SK-N-SH (cell line): ENCODE results near the gene IKZF2.

Experiments
- EP300 ChIP-seq, 2 experiments: IDR thresholded peaks; 2 replicates each; pipeline versions ENCODE4 v1.4.0 to v1.6.1; 2012; ENCODE audit warnings: borderline replicate concordance in 1 of 2, low read depth in 1 of 2, low read length in 1 of 2
- JUND ChIP-seq: IDR thresholded peaks from 2 replicates; pipeline ENCODE4 v1.4.0; 2012
- POLR2AphosphoS5 ChIP-seq: IDR thresholded peaks from 2 replicates; pipeline ENCODE4 v1.6.1; 2012; ENCODE audit warnings: low read depth, low read length
- RAD21 ChIP-seq: IDR thresholded peaks from 2 replicates; pipeline ENCODE4 v1.6.1; 2012; ENCODE audit warnings: mild to moderate bottlenecking, low read length
- RCOR1 ChIP-seq: fragments of 150-350 bp; IDR thresholded peaks from 2 replicates; pipeline ENCODE4 v1.6.1; 2017; ENCODE audit warnings: antibody characterized with exemption, low read length
- RFX5 ChIP-seq: IDR thresholded peaks from 2 replicates; pipeline ENCODE4 v1.6.1; 2012; ENCODE audit warnings: mild to moderate bottlenecking, improper control_type of control experiment, low read length
- SIN3A ChIP-seq: IDR thresholded peaks from 2 replicates; pipeline ENCODE4 v1.6.1; 2012; ENCODE audit warnings: low read depth, mild to moderate bottlenecking, low read length, moderate library complexity, borderline replicate concordance
- TAF1 ChIP-seq: IDR thresholded peaks from 2 replicates; pipeline ENCODE4 v1.6.1; 2012; ENCODE audit warnings: low read depth, mild to moderate bottlenecking, low read length, moderate library complexity, borderline replicate concordance
- TF ChIP-seq, protein P1 (sequence below): fragments of 200-600 bp; sonication (generic); IDR thresholded peaks from 2 replicates; pipeline ENCODE4 v1.6.1; 2017; ENCODE audit warnings: antibody characterized with exemption, mild to moderate bottlenecking, moderate library complexity
- TF ChIP-seq, protein P2 (sequence below): IDR thresholded peaks from 2 replicates; pipeline ENCODE4; 2012
- TF ChIP-seq, protein P3 (sequence below): fragments of 150-350 bp; IDR thresholded peaks from 2 replicates; pipeline ENCODE4 v1.6.1; 2016; ENCODE audit warnings: mild to moderate bottlenecking, low read depth, low read length
- TF ChIP-seq, protein P4 (sequence below): IDR thresholded peaks from 2 replicates; pipeline ENCODE4 v1.4.0; 2012; ENCODE audit warnings: low read depth
- TF ChIP-seq, protein P5 (sequence below): IDR thresholded peaks from 2 replicates; pipeline ENCODE4 v1.6.1; 2012; ENCODE audit warnings: mild to moderate bottlenecking, low read depth, low read length, moderate library complexity

DNA sequence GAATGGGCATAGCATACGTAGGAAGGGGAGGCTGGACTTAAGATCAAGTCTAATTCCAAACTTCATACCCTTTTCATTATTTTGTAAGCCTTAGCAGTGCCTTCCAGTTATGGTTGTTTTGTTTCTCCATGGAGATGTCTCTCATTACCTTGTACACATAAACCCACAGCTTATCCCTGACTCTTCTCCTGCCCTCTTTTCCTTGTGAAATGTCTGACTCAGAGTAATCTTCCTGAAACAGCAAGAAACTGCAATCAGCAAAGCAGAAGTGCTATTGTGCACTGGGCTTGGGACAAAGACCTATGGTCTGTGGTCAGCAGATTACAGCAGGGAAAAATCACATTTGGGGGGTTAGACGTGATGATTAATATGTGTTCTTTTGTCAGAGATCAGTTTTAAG, 176.7 kb downstream of the IKZF2 start:
- TF ChIP-seq POLR2AphosphoS5 (no peak), RCOR1 (no peak), EP300 (IDR thresholded peaks at IDR 0.05; ENCODE audit: borderline replicate concordance in 1 of 2, low read depth in 1 of 2, low read length in 1 of 2) (no peak), SIN3A (no peak), TAF1 (no peak), JUND (no peak), RAD21 (no peak), RFX5 (no peak)
- TF ChIP-seq, protein P1, sequence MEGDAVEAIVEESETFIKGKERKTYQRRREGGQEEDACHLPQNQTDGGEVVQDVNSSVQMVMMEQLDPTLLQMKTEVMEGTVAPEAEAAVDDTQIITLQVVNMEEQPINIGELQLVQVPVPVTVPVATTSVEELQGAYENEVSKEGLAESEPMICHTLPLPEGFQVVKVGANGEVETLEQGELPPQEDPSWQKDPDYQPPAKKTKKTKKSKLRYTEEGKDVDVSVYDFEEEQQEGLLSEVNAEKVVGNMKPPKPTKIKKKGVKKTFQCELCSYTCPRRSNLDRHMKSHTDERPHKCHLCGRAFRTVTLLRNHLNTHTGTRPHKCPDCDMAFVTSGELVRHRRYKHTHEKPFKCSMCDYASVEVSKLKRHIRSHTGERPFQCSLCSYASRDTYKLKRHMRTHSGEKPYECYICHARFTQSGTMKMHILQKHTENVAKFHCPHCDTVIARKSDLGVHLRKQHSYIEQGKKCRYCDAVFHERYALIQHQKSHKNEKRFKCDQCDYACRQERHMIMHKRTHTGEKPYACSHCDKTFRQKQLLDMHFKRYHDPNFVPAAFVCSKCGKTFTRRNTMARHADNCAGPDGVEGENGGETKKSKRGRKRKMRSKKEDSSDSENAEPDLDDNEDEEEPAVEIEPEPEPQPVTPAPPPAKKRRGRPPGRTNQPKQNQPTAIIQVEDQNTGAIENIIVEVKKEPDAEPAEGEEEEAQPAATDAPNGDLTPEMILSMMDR = no peak
- TF ChIP-seq, protein P2, sequence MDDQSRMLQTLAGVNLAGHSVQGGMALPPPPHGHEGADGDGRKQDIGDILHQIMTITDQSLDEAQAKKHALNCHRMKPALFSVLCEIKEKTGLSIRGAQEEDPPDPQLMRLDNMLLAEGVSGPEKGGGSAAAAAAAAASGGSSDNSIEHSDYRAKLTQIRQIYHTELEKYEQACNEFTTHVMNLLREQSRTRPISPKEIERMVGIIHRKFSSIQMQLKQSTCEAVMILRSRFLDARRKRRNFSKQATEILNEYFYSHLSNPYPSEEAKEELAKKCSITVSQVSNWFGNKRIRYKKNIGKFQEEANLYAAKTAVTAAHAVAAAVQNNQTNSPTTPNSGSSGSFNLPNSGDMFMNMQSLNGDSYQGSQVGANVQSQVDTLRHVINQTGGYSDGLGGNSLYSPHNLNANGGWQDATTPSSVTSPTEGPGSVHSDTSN = no peak
- TF ChIP-seq, protein P3, sequence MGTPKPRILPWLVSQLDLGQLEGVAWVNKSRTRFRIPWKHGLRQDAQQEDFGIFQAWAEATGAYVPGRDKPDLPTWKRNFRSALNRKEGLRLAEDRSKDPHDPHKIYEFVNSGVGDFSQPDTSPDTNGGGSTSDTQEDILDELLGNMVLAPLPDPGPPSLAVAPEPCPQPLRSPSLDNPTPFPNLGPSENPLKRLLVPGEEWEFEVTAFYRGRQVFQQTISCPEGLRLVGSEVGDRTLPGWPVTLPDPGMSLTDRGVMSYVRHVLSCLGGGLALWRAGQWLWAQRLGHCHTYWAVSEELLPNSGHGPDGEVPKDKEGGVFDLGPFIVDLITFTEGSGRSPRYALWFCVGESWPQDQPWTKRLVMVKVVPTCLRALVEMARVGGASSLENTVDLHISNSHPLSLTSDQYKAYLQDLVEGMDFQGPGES = no peak
- TF ChIP-seq, protein P4, sequence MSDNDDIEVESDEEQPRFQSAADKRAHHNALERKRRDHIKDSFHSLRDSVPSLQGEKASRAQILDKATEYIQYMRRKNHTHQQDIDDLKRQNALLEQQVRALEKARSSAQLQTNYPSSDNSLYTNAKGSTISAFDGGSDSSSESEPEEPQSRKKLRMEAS = no peak
- TF ChIP-seq, protein P5, sequence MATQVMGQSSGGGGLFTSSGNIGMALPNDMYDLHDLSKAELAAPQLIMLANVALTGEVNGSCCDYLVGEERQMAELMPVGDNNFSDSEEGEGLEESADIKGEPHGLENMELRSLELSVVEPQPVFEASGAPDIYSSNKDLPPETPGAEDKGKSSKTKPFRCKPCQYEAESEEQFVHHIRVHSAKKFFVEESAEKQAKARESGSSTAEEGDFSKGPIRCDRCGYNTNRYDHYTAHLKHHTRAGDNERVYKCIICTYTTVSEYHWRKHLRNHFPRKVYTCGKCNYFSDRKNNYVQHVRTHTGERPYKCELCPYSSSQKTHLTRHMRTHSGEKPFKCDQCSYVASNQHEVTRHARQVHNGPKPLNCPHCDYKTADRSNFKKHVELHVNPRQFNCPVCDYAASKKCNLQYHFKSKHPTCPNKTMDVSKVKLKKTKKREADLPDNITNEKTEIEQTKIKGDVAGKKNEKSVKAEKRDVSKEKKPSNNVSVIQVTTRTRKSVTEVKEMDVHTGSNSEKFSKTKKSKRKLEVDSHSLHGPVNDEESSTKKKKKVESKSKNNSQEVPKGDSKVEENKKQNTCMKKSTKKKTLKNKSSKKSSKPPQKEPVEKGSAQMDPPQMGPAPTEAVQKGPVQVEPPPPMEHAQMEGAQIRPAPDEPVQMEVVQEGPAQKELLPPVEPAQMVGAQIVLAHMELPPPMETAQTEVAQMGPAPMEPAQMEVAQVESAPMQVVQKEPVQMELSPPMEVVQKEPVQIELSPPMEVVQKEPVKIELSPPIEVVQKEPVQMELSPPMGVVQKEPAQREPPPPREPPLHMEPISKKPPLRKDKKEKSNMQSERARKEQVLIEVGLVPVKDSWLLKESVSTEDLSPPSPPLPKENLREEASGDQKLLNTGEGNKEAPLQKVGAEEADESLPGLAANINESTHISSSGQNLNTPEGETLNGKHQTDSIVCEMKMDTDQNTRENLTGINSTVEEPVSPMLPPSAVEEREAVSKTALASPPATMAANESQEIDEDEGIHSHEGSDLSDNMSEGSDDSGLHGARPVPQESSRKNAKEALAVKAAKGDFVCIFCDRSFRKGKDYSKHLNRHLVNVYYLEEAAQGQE = no peak
